ENCODE data around the gene FAM81A.

- TF ChIP-seq CTCF (IDR thresholded peaks at IDR 0.05) (no peak), STAT6 (CRISPR knock-in tag; conservative IDR thresholded peaks at IDR 0.05; ENCODE audit: low read depth) (no peak), HMGXB4 (CRISPR knock-in tag; IDR thresholded peaks at IDR 0.05) (no peak), ZBTB43 (CRISPR knock-in tag; IDR thresholded peaks at IDR 0.05) (no peak), ESRRA (CRISPR knock-in tag; IDR thresholded peaks at IDR 0.05; ENCODE audit: borderline replicate concordance) (no peak), ATF2 (CRISPR knock-in tag; IDR thresholded peaks at IDR 0.05; ENCODE audit: borderline replicate concordance, low read depth) (no peak)
Measured at GRCh38 chr15:59399465-59400102, 38.4 kb upstream of the FAM81A start.

Measured in WTC11 (cell line).